WTC11 (cell line): ENCODE data around the gene IL16. TPM values are rescaled to one million over a fixed set of nuclear protein-coding genes. Genes with fewer than 3 reads are reported as not detected.
"Not testable (repeated sequence)": the region's sequence is repeated elsewhere in the genome, so short reads cannot be mapped to it uniquely, and the experiment has no call there.

Source experiments
- ATAC-seq: fragments of 200-7000 bp; cut with Tn5 transposase; 2 replicates; pipeline ENCODE4 v1.10.0; 2021; ENCODE audit warnings: mild to moderate bottlenecking, moderate library complexity
- CTCF ChIA-PET: fragments of 300-600 bp; sonication (Branson Sonifier 250); formaldehyde crosslinking; loops from one replicate; lab custom pipeline; 2021; ENCODE audit warnings: antibody characterized with exemption; lab: Charles Lee
- POLR2A ChIA-PET: fragments of 350-600 bp; sonication (Branson Sonifier 250); formaldehyde crosslinking; loops from one replicate; lab custom pipeline; 2021; ENCODE audit warnings: antibody characterized with exemption; lab: Charles Lee
- DNase-seq: peaks from one replicate; pipeline ENCODE4 v3.0.0; 2021; ENCODE audit warnings: low spot score
- H3K27ac Mint-ChIP-seq: 2 replicates; pipeline ENCODE4 v1.8.0; 2021; ENCODE audit warnings: mixed read lengths
- H3K27me3 Mint-ChIP-seq: 2 replicates; pipeline ENCODE4 v1.8.0; 2021; ENCODE audit warnings: low read depth, mild to moderate bottlenecking, moderate library complexity, mixed read lengths
- H3K36me3 Mint-ChIP-seq: 2 replicates; pipeline ENCODE4 v1.8.0; 2021; ENCODE audit warnings: mixed read lengths
- H3K4me1 Mint-ChIP-seq: 2 replicates; pipeline ENCODE4 v1.8.0; 2022; ENCODE audit warnings: mixed read lengths
- H3K4me3 Mint-ChIP-seq: 2 replicates; pipeline ENCODE4 v1.8.0; 2021; ENCODE audit warnings: mild to moderate bottlenecking, moderate library complexity, mixed read lengths
- H3K9me3 Mint-ChIP-seq: 2 replicates; pipeline ENCODE4 v1.8.0; 2021; ENCODE audit warnings: mixed read lengths
- E2F4 ChIP-seq: sonication (generic); formaldehyde crosslinking; IDR thresholded peaks from 2 replicates; pipeline ENCODE4 v1.8.1; 2022; ENCODE audit warnings: low read depth, mild to moderate bottlenecking, moderate library complexity, missing genetic modification reagents, borderline replicate concordance
- FOXJ3 ChIP-seq: sonication (generic); formaldehyde crosslinking; IDR thresholded peaks from 2 replicates; pipeline ENCODE4 v1.9.0; 2021; ENCODE audit warnings: missing genetic modification reagents, mild to moderate bottlenecking, borderline replicate concordance
- MXD4 ChIP-seq: fragments of 250-450 bp; sonication (Bioruptor Pico); IDR thresholded peaks from 2 replicates; pipeline ENCODE4 v1.8.0; 2021; ENCODE audit warnings: mild to moderate bottlenecking, moderate library complexity, borderline replicate concordance
- NR2C2 ChIP-seq: sonication (generic); formaldehyde crosslinking; IDR thresholded peaks from 2 replicates; pipeline ENCODE4 v1.8.0; 2022; ENCODE audit warnings: mild to moderate bottlenecking, missing genetic modification reagents
- PRRX2 ChIP-seq: fragments of 250-450 bp; sonication (Bioruptor Pico); IDR thresholded peaks from 2 replicates; pipeline ENCODE4 v1.8.0; 2021; ENCODE audit warnings: mild to moderate bottlenecking
- ZMAT4 ChIP-seq: fragments of 250-450 bp; sonication (Bioruptor Pico); IDR thresholded peaks from 2 replicates; pipeline ENCODE4 v1.9.0; 2021; ENCODE audit warnings: mild to moderate bottlenecking
- ZNF121 ChIP-seq: sonication (generic); formaldehyde crosslinking; IDR thresholded peaks from 2 replicates; pipeline ENCODE4 v1.8.0; 2023; ENCODE audit warnings: missing genetic modification reagents
- ZNF281 ChIP-seq: sonication (generic); formaldehyde crosslinking; IDR thresholded peaks from 2 replicates; pipeline ENCODE4 v1.8.0; 2023; ENCODE audit warnings: mild to moderate bottlenecking, missing genetic modification reagents
- ZNF532 ChIP-seq: fragments of 250-450 bp; sonication (Bioruptor Pico); IDR thresholded peaks from 2 replicates; pipeline ENCODE4 v1.9.0; 2021; ENCODE audit warnings: mild to moderate bottlenecking, borderline replicate concordance
- ZNF671 ChIP-seq: fragments of 250-450 bp; sonication (Bioruptor Pico); IDR thresholded peaks from 2 replicates; pipeline ENCODE4 v1.8.0; 2021; ENCODE audit warnings: mild to moderate bottlenecking
- total RNA-seq: library from RNA; stranded (reverse); gene quantifications from 3 replicates; pipeline ENCODE4 v1.2.3, GENCODE V29; 2021
- TF ChIP-seq, protein P1 (sequence below): sonication (generic); formaldehyde crosslinking; IDR thresholded peaks from 2 replicates; pipeline ENCODE4 v1.8.1; 2023; ENCODE audit warnings: mild to moderate bottlenecking, missing genetic modification reagents, moderate library complexity

The IL16 gene
- total RNA-seq, 1 experiment from 2014 or later: 0.61 TPM

DNA sequence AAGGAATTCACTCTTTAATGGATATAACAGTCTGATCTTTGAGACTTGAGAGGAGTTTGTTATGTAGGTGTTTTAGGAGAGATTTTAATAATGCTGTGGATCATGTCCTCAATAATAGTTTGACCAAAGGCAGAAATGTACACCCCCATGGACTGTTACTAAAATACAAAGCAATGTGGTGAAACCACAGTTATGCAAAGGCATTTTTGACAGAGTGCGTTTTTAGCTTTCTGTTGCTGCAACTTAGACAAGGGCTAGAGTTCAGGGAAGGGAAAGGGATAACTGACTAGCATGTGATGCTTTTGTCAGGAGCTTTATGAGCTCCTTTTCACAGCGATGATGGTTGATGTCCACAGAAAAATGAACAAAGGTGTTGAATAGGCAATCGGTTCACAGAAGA, 130.8 kb downstream of the IL16 start:
- ChIA-PET POLR2A (no interaction called here), CTCF (interaction anchor here (0.7 to 1.4 kb wide), 5 partner anchors 8 to 83 kb away, joined by 3 to 8 read pairs (median 3); no protein-coding TSS in a partner anchor)
- DNase-seq (no peak), ATAC-seq (no peak)
- H3K27ac Mint-ChIP-seq: no peak overlapping the region
- no peaks in the 10 kb centered on the region for H3K36me3 Mint-ChIP-seq
- H3K27me3 Mint-ChIP-seq: peaks cover 12% of the 10 kb centered on the region
- peaks cover 11% of the 10 kb centered on the region for H3K4me1 Mint-ChIP-seq
- TF ChIP-seq PRRX2: no peak
- TF ChIP-seq, protein P1, sequence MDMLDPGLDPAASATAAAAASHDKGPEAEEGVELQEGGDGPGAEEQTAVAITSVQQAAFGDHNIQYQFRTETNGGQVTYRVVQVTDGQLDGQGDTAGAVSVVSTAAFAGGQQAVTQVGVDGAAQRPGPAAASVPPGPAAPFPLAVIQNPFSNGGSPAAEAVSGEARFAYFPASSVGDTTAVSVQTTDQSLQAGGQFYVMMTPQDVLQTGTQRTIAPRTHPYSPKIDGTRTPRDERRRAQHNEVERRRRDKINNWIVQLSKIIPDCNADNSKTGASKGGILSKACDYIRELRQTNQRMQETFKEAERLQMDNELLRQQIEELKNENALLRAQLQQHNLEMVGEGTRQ (CRISPR knock-in tag): no peak
- TF ChIP-seq E2F4: no peak
- no peak for TF ChIP-seq NR2C2 (CRISPR knock-in tag)
- TF ChIP-seq MXD4 (CRISPR knock-in tag): no peak
- TF ChIP-seq FOXJ3: no peak
- H3K9me3 Mint-ChIP-seq: no peaks in the 10 kb centered on the region
- H3K4me3 Mint-ChIP-seq: no peak overlapping the region

GRCh38 chr15:81329446-81329845, 132.8 kb downstream of the IL16 start:
- Mint-ChIP-seq H3K9me3 (no peaks in the 10 kb centered on the region), H3K4me1 (peaks cover 5% of the 10 kb centered on the region), H3K4me3 (no peak overlapping the region), H3K27me3 (peaks cover 9% of the 10 kb centered on the region), H3K36me3 (no peaks in the 10 kb centered on the region), H3K27ac (no peak overlapping the region)
- POLR2A ChIA-PET: no interaction called here
- no peak for ATAC-seq
- CTCF ChIA-PET: no interaction called here
- TF ChIP-seq ZNF671 (CRISPR knock-in tag) (no peak), ZNF281 (no peak), ZNF121 (CRISPR knock-in tag) (no peak), ZMAT4 (no peak), ZNF532 (no peak)
- no peak for DNase-seq

- ChIA-PET POLR2A (no interaction called here), CTCF (interaction anchor here (1.5 kb wide), 1 partner anchor 64 kb away, joined by 6 read pairs; no protein-coding TSS in a partner anchor)
- no peak overlapping the region for H3K27ac Mint-ChIP-seq
- TF ChIP-seq, protein P1 (CRISPR knock-in tag): no peak
- no peaks in the 10 kb centered on the region for H3K36me3 Mint-ChIP-seq
- no peaks in the 10 kb centered on the region for H3K9me3 Mint-ChIP-seq
- ATAC-seq (no peak), DNase-seq (no peak)
- H3K27me3 Mint-ChIP-seq: no peaks in the 10 kb centered on the region
- no peak overlapping the region for H3K4me3 Mint-ChIP-seq
- H3K4me1 Mint-ChIP-seq: no peaks in the 10 kb centered on the region
These were observed 133.8 kb downstream of the IL16 start for GRCh38 chr15:81330366-81331090.

- CTCF ChIA-PET: interaction anchor here (1.5 kb wide), 1 partner anchor 65 kb away, joined by 6 read pairs; no protein-coding TSS in a partner anchor
- DNase-seq, H3K36me3 Mint-ChIP-seq, H3K27me3 Mint-ChIP-seq, H3K9me3 Mint-ChIP-seq, H3K27ac Mint-ChIP-seq, H3K4me1 Mint-ChIP-seq, POLR2A ChIA-PET, ATAC-seq, H3K4me3 Mint-ChIP-seq: not testable (repeated sequence)
These were observed 134.5 kb downstream of the IL16 start for GRCh38 chr15:81331141-81331540.
